ENCODE results near the gene XXYLT1. TPM values are rescaled to one million over a fixed set of nuclear protein-coding genes. Genes with fewer than 3 reads are reported as not detected.

Gene XXYLT1
- total and polyA plus RNA-seq, 12 donors, result 6.2 to 14.6 (median 9.3) TPM

GRCh38 chr3:195238586-195239118 lies 32.3 kb downstream of the XXYLT1 start:
- peak overlapping the region in 4 of 5 donors; percentile 67 to 86 (median 78) for H3K27ac ChIP-seq
- peaks cover 0 to 26% of the 10 kb centered on the region in 2 donors for H3K4me1 ChIP-seq (replicated peaks in 1 of 2)
- 48 to 76% (median 64%) methylated on average over 9 to 10 of the region's 10 CpGs for WGBS, 4 donors
- intact Hi-C loops (cut with DNase I), result no loop called here
- no peaks in the 10 kb centered on the region for H3K27me3 ChIP-seq
- peak in 6 of 7 donors; percentile 17 to 89 (median 40) for DNase-seq
- no peaks in the 10 kb centered on the region for H3K36me3 ChIP-seq (replicated peaks in 1 of 2)
- H3K4me3 ChIP-seq, result no peak overlapping the region
- no peak for TF ChIP-seq CTCF (IDR thresholded peaks at IDR 0.05)
- no peak for TF ChIP-seq POLR2A (IDR thresholded peaks at IDR 0.05)
- H3K9me3 ChIP-seq (replicated peaks in 1 of 3), result no peaks in the 10 kb centered on the region

GRCh38 chr3:195238081-195238571 lies 32.8 kb downstream of the XXYLT1 start:
- peak overlapping the region in 4 of 5 donors; percentile 67 to 86 (median 78) for H3K27ac ChIP-seq
- H3K9me3 ChIP-seq (replicated peaks in 1 of 3), result no peaks in the 10 kb centered on the region
- TF ChIP-seq POLR2A (IDR thresholded peaks at IDR 0.05) (no peak), CTCF (IDR thresholded peaks at IDR 0.05) (no peak)
- peaks cover 0 to 26% of the 10 kb centered on the region in 2 donors for H3K4me1 ChIP-seq (replicated peaks in 1 of 2)
- no peaks in the 10 kb centered on the region for H3K27me3 ChIP-seq
- H3K4me3 ChIP-seq, result no peak overlapping the region
- WGBS, 4 donors, result 86 to 94% (median 91%) methylated on average over 12 of the region's 12 CpGs
- intact Hi-C loops (cut with DNase I), result no loop called here
- H3K36me3 ChIP-seq (replicated peaks in 1 of 2), result no peaks in the 10 kb centered on the region
- peak in 3 of 7 donors; percentile 14 to 49 (median 18) for DNase-seq

- no peaks in the 10 kb centered on the region for H3K36me3 ChIP-seq (replicated peaks in 1 of 2)
- peak in 3 of 7 donors; percentile 5 to 50 (median 16) for DNase-seq
- H3K4me1 ChIP-seq (replicated peaks in 1 of 2), result peaks cover 0 to 26% of the 10 kb centered on the region in 2 donors
- H3K9me3 ChIP-seq (replicated peaks in 1 of 3), result no peaks in the 10 kb centered on the region
- intact Hi-C loops (cut with DNase I), result no loop called here
- TF ChIP-seq CTCF (IDR thresholded peaks at IDR 0.05), result no peak
- TF ChIP-seq POLR2A (IDR thresholded peaks at IDR 0.05), result no peak
- 96 to 98% (median 97%) methylated on average over 8 to 10 of the region's 10 CpGs for WGBS, 4 donors
- no peak overlapping the region for H3K4me3 ChIP-seq
- H3K27me3 ChIP-seq, result no peaks in the 10 kb centered on the region
- H3K27ac ChIP-seq, result no peak overlapping the region
These were observed 34.0 kb downstream of the XXYLT1 start for GRCh38 chr3:195236801-195237570.

- Histone ChIP-seq H3K4me1 (replicated peaks in 1 of 2) (peaks cover 0 to 26% of the 10 kb centered on the region in 2 donors), H3K9me3 (replicated peaks in 1 of 3) (no peaks in the 10 kb centered on the region), H3K27ac (no peak overlapping the region), H3K27me3 (no peaks in the 10 kb centered on the region), H3K36me3 (replicated peaks in 1 of 2) (no peaks in the 10 kb centered on the region), H3K4me3 (no peak overlapping the region)
- TF ChIP-seq POLR2A (IDR thresholded peaks at IDR 0.05), result no peak
- no peak for TF ChIP-seq CTCF (IDR thresholded peaks at IDR 0.05)
- intact Hi-C loops (cut with DNase I), result no loop called here
- WGBS, 4 donors, result 97 to 100% (median 98%) methylated on average over 5 of the region's 5 CpGs
- DNase-seq, result peak in 4 of 7 donors; percentile 4 to 56 (median 10)
These were observed 34.7 kb downstream of the XXYLT1 start for GRCh38 chr3:195236076-195236798.

Measured in adrenal gland (tissue), 12 donors.